GM19238 (cell line): ENCODE data around the gene PCDHGA1.

Experiments
- DNase-seq: peaks from one replicate; pipeline ENCODE4 v3.0.0; 2011; ENCODE audit warnings: low spot score; ENCODE audit not compliant: insufficient read length

The PCDHGA1 gene

DNA sequence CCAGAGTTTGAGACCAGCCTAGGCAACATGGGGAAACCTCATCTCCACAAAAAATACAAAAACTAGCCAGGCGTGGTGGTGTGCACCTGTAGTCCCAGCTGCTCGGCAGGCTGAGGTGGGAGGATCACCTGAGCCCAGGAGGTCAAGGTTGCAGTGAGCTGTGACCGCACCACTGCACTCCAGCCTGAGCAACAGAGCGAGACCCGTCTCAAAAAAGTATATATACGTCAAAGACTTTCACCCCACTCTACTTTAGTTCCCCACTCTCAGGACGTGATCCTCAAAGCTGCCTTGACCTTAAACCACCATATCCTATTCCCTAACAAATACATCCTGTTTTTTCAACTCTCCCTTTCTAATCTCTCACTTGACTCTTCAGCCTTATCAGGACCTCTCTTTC is 199.6 kb downstream of the PCDHGA1 start:
- DNase-seq = no peak

GRCh38 chr5:141532726-141533125 is 202.4 kb downstream of the PCDHGA1 start:
- no peak for DNase-seq

DNA sequence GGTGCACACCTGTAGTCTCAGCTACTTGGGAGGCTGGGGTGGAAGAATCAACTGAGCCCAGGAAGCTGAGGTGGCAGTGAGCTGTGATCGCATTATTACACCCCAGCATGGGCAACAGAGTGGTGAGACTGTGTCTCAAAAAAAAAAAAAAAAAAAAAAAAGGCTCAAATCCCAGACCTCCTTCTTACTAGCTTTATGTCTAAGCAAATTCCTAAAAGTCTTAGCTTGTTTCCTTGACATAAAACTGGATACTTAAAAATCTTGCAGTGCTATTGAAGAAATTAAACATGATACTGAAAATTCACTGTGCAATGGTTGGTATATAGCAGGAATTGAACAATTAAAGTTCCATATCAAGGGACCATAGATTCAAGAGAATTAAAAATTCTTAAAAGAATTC is 203.6 kb downstream of the PCDHGA1 start:
- no peak for DNase-seq

DNA sequence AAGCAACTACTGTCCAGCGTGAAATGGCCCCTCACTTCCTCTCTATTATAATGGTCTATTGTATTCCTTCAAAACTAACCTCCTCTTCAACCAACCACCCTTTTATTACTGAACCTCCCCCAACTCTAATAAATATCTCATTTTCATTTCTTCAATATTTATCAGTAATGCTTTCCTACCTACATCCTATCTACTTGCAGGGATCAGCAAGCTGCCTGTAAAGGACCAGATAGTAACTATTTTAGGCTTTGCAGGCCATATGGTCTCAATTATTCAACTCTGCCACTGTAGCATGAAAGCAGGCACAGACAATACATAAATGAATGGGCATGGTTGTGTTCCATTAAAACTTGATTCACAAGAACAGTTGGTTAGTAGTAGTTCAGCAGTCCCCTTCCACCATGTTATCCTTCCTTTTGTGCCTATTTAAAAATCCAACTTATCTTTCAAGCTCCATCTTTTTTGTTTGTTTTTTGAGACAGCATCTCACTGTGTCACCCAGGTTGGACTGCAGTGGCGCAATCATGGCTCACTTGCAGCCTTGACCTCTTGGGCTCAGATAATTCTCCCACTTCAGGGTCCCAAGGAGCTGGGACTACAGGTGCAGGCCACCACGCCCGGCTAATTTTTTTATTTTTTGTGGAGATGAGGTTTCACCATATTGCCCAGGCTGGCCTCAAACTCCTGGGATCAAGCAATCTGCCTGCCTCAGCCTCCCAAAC is 204.3 kb downstream of the PCDHGA1 start:
- DNase-seq = no peak

GRCh38 chr5:141543053-141543452 is 212.7 kb downstream of the PCDHGA1 start:
- DNase-seq = no peak

DNA sequence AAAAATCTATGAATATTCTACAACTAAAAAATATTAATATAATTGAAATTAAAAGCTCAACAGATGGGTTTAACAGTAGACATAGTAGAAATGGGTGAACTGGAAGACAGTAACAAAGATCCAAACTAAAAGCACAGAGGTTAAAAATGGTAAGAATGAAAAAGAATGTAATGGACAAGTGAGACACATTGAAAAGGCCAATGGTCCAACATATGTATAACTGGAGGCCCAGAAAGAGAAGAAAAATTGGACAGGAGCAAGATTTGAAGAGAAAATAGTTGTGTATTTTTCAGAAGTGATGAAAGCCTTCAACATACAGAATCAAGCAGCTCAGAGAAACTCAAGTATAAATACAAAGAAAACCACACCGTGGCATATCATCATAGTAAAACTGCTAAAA is 217.2 kb downstream of the PCDHGA1 start:
- DNase-seq = no peak

DNA sequence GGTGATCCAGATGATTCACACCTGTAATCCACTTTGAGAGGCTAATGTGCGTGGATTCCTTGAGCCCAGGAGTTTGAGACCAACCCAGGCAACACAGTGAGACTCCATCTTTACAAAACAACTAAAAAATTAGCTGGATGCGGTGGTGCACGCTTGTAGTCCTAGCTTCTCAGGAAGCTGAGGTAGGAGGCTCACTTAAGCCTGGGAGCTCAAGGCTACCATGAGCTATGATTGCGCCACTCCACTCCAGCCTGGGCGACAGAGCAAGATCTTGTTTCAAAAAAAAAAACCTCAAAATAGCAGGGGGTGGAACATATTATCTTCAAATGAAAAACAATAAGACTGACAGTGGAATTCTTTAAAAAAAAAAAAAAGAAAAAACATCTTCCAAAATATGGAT is 217.6 kb downstream of the PCDHGA1 start:
- DNase-seq = no peak

DNA sequence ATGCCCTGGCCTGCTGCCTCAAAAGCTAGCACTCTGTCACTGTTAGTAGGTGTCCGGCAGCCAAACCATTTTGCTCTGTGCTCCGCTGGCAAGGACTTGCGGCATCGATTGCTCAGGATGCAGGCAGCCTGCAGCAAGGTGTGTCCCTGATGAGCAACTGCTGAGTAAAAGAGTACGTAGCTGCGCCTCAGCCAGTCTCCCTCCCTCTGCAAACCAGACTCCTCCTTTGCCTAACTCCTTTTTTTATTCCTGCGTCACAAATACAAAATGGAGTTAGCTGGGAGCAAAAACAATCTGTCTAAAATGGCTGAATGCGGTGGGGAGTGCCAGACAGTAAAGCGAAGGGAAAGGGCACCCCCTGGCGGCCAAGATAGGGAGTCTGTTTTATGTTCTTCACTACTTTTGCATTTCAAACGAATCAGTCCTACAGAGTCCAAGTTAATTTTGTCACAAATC is 227.4 kb downstream of the PCDHGA1 start:
- DNase-seq = no peak

DNA sequence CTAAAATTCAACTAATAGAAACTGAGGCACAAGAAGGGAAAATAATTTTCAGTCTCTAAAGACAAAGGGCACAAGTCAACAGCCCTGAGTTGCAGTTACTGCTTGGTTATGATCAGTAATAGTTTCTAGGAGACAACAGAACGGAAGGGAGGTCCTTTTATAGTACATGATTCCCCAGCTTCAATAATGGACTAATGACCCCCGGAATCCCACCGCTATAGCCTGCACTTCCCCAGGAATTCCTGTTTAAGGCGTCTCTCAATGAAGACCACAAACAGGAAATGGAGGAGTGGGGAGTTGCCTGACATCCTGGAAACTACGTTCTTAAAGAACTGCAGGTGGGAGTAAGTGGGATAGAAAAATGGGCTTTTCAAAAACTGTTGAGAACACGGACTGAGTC is 227.8 kb downstream of the PCDHGA1 start:
- DNase-seq = no peak

- no peak for DNase-seq
Observed at GRCh38 chr5:141559461-141559860, 229.1 kb downstream of the PCDHGA1 start.

GRCh38 chr5:141560151-141560550 is 229.8 kb downstream of the PCDHGA1 start:
- no peak for DNase-seq

DNA sequence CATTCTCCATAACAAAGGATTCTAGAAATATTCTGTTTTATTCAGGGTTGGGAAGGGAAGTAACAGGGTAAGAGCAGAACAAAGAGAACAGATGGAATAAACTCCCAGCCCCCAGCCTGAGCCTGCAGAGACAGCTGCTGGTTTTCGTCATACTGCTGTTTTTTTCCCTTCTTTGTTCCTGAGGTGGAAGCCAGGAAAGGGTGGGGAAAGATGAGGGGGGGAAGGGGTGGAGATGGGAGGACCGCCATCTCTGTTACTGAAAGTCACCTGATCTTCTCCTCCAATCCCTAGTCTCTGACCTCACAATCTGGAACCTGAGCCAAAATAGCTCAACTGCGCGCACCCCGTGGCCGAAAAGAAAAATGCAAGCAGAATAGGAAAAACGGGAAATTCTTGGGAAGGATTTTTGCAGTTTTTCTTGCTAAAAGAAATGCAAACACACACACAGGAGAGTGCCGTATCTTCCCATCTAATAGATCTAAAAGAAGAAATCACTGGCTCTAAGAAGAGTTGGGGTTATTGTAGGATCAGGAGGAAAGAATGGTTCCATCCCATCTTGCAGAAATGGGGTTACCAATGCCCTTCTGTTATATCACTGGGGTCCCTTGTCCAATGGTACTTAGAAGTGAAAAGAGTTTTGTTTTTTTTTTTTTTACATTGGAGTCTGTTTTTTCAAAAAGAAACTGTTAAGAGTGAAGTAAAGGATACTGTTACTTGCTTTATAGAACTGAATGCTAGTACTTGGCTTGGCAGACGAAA is 230.6 kb downstream of the PCDHGA1 start:
- no peak for DNase-seq
